ENCODE results near the gene DESI2. TPM values are rescaled to one million over a fixed set of nuclear protein-coding genes. Genes with fewer than 3 reads are reported as not detected.

DESI2 gene
- polyA plus RNA-seq, 1 of the 3 experiments (the other 2 are of a cell fraction): 14.0 TPM

- H3K27ac ChIP-seq (ENCODE audit: low read depth in 2 of 2, low read length in 1 of 2): no peak overlapping the region
- no peaks in the 10 kb centered on the region for H4K20me1 ChIP-seq (ENCODE audit: insufficient read depth)
- H3K4me1 ChIP-seq (ENCODE audit: control insufficient read depth in 1 of 2, insufficient read depth in 2 of 2, low read depth in 1 of 2, low read length in 1 of 2): no peaks in the 10 kb centered on the region; a peak in 1 of 4 replicates
- no peak overlapping the region for H3K9ac ChIP-seq
- ChIA-PET CTCF (interaction anchor here (0.6 to 1.0 kb wide), 2 partner anchors 46 to 381 kb away, joined by 3 read pairs; no protein-coding TSS in a partner anchor), POLR2A (no interaction called here)
- no peaks in the 10 kb centered on the region for H3F3A ChIP-seq (replicated peaks; ENCODE audit: insufficient read depth)
- H3K79me2 ChIP-seq (ENCODE audit: insufficient read depth): no peaks in the 10 kb centered on the region
- no peaks in the 10 kb centered on the region for H3K9me2 ChIP-seq
- no peaks in the 10 kb centered on the region for H3K27me3 ChIP-seq (ENCODE audit: insufficient read depth)
- DNase-seq: peak; percentile 79
- no peak overlapping the region for H2AFZ ChIP-seq (ENCODE audit: low read depth)
- H3K9me3 ChIP-seq: peaks cover 3% of the 10 kb centered on the region; the same call in 1 of the 2 replicates
- TF ChIP-seq EZH2phosphoT487 (IDR thresholded peaks at IDR 0.05; ENCODE audit: borderline replicate concordance, low read depth) (no peak), RFX5 (IDR thresholded peaks at IDR 0.05; ENCODE audit: low read length) (no peak), FOXM1 (IDR thresholded peaks at IDR 0.05; ENCODE audit: low read depth) (no peak), RCOR1 (IDR thresholded peaks at IDR 0.05; ENCODE audit: low read length) (no peak), TAF1 (IDR thresholded peaks at IDR 0.05; ENCODE audit: borderline replicate concordance, low read depth, low read length) (no peak), RXRA (IDR thresholded peaks at IDR 0.05; ENCODE audit: borderline replicate concordance, low read depth) (no peak), YY1 (IDR thresholded peaks at IDR 0.05; ENCODE audit: low read depth) (no peak), EP300 (IDR thresholded peaks at IDR 0.05; ENCODE audit: borderline replicate concordance in 1 of 2, low read depth in 1 of 2, low read length in 1 of 2) (no peak), REST (IDR thresholded peaks at IDR 0.05; ENCODE audit: low read depth, low read length) (no peak), ZBTB33 (IDR thresholded peaks at IDR 0.05; ENCODE audit: borderline replicate concordance, low read depth) (no peak)
- WGBS (ENCODE audit: low lambda C conversion rate): 64% methylated on average over 21 of the region's 94 CpGs
- no peak overlapping the region for H3K4me2 ChIP-seq
- no peaks in the 10 kb centered on the region for H3K36me3 ChIP-seq (replicated peaks in 1 of 2; ENCODE audit: control insufficient read depth in 1 of 2, insufficient read depth in 2 of 2, low read length in 1 of 2)
- H3K4me3 ChIP-seq (ENCODE audit: low read depth in 2 of 2, low read length in 1 of 2): peak overlapping the region in 1 of 2 experiments; percentile 31; a peak in 2 of 4 replicates
Measured at GRCh38 chr1:244730153-244730933, 77.4 kb downstream of the DESI2 start.
